Measurements from ENCODE around the gene PRDM8.
"Not testable (repeated sequence)": the region's sequence is repeated elsewhere in the genome, so short reads cannot be mapped to it uniquely, and the experiment has no call there.

The PRDM8 gene

GRCh38 chr4:80225595-80225994 lies 28.3 kb downstream of the PRDM8 start:
- DNase-seq (ENCODE audit: low read depth in 1 of 2, low spot score in 1 of 2): no peak

GRCh38 chr4:80226094-80226493 lies 28.8 kb downstream of the PRDM8 start:
- no peak for DNase-seq (ENCODE audit: low read depth in 1 of 2, low spot score in 1 of 2)

GRCh38 chr4:80228460-80228859 lies 31.2 kb downstream of the PRDM8 start:
- no peak for DNase-seq (ENCODE audit: low read depth in 1 of 2, low spot score in 1 of 2)

- no peak for DNase-seq (ENCODE audit: low read depth in 1 of 2, low spot score in 1 of 2)
These were observed 31.8 kb downstream of the PRDM8 start for GRCh38 chr4:80229128-80229527.

- no peak for DNase-seq (ENCODE audit: low read depth in 1 of 2, low spot score in 1 of 2)
These were observed 32.3 kb downstream of the PRDM8 start for GRCh38 chr4:80229590-80229989.

- no peak for DNase-seq (ENCODE audit: low read depth in 1 of 2, low spot score in 1 of 2)
These were observed 33.9 kb downstream of the PRDM8 start for GRCh38 chr4:80231180-80231579.

GRCh38 chr4:80232707-80233370 lies 35.5 kb downstream of the PRDM8 start:
- DNase-seq (ENCODE audit: low read depth in 1 of 2, low spot score in 1 of 2): no peak

- DNase-seq (ENCODE audit: low read depth in 1 of 2, low spot score in 1 of 2): no peak
These were observed 36.1 kb downstream of the PRDM8 start for GRCh38 chr4:80233390-80233789.

GRCh38 chr4:80235451-80235850 lies 38.1 kb downstream of the PRDM8 start:
- no peak for DNase-seq (ENCODE audit: low read depth in 1 of 2, low spot score in 1 of 2)

GRCh38 chr4:80237992-80238391 lies 40.7 kb downstream of the PRDM8 start:
- no peak for DNase-seq (ENCODE audit: low read depth in 1 of 2, low spot score in 1 of 2)

GRCh38 chr4:80239480-80240150 lies 42.3 kb downstream of the PRDM8 start:
- DNase-seq (ENCODE audit: low read depth in 1 of 2, low spot score in 1 of 2): no peak

- DNase-seq (ENCODE audit: low read depth in 1 of 2, low spot score in 1 of 2): no peak
These were observed 43.7 kb downstream of the PRDM8 start for GRCh38 chr4:80240976-80241375.

- DNase-seq (ENCODE audit: low read depth in 1 of 2, low spot score in 1 of 2): no peak
These were observed 46.1 kb downstream of the PRDM8 start for GRCh38 chr4:80243274-80244018.

- not testable (repeated sequence) for DNase-seq (ENCODE audit: low read depth in 1 of 2, low spot score in 1 of 2)
These were observed 50.2 kb downstream of the PRDM8 start for GRCh38 chr4:80247484-80247883.

- DNase-seq (ENCODE audit: low read depth in 1 of 2, low spot score in 1 of 2): no peak
These were observed 51.8 kb downstream of the PRDM8 start for GRCh38 chr4:80249144-80249543.

- no peak for DNase-seq (ENCODE audit: low read depth in 1 of 2, low spot score in 1 of 2)
These were observed 55.1 kb downstream of the PRDM8 start for GRCh38 chr4:80252427-80252826.

GRCh38 chr4:80252953-80253352 lies 55.6 kb downstream of the PRDM8 start:
- no peak for DNase-seq (ENCODE audit: low read depth in 1 of 2, low spot score in 1 of 2)

GRCh38 chr4:80253510-80253909 lies 56.2 kb downstream of the PRDM8 start:
- DNase-seq (ENCODE audit: low read depth in 1 of 2, low spot score in 1 of 2): no peak

Data from stimulated activated CD4-positive, alpha-beta T cell treated with anti-CD3 and anti-CD28 coated beads, Interleukin-15, amount 100 ng/mL, for 1 hour (primary cell).